Measurements from ENCODE around the gene TNFRSF8. TPM values are rescaled to one million over a fixed set of nuclear protein-coding genes. Genes with fewer than 3 reads are reported as not detected.

The TNFRSF8 gene
- total and polyA plus RNA-seq, 12 donors, result 0.17 to 0.61 (median 0.42) TPM; not detected in 1

GRCh38 chr1:12172042-12172851 lies 109.1 kb downstream of the TNFRSF8 start:
- Histone ChIP-seq H3K4me3 (no peak overlapping the region), H3K4me1 (replicated peaks in 1 of 2) (peaks cover 3 to 64% of the 10 kb centered on the region in 2 donors), H3K9me3 (replicated peaks in 1 of 3) (no peaks in the 10 kb centered on the region), H3K36me3 (replicated peaks in 1 of 2) (no peaks in the 10 kb centered on the region), H3K27me3 (no peaks in the 10 kb centered on the region), H3K27ac (peak overlapping the region in 3 of 5 donors; percentile 35 to 88 (median 69))
- DNase-seq, result no peak
- TF ChIP-seq, protein P1, sequence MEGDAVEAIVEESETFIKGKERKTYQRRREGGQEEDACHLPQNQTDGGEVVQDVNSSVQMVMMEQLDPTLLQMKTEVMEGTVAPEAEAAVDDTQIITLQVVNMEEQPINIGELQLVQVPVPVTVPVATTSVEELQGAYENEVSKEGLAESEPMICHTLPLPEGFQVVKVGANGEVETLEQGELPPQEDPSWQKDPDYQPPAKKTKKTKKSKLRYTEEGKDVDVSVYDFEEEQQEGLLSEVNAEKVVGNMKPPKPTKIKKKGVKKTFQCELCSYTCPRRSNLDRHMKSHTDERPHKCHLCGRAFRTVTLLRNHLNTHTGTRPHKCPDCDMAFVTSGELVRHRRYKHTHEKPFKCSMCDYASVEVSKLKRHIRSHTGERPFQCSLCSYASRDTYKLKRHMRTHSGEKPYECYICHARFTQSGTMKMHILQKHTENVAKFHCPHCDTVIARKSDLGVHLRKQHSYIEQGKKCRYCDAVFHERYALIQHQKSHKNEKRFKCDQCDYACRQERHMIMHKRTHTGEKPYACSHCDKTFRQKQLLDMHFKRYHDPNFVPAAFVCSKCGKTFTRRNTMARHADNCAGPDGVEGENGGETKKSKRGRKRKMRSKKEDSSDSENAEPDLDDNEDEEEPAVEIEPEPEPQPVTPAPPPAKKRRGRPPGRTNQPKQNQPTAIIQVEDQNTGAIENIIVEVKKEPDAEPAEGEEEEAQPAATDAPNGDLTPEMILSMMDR (IDR thresholded peaks at IDR 0.05), result no peak
- TF ChIP-seq POLR2A (IDR thresholded peaks at IDR 0.05), result no peak
- intact Hi-C loops (cut with DNase I), result no loop called here
- 70 to 85% (median 76%) methylated on average over 8 to 14 of the region's 14 CpGs for WGBS, 4 donors

GRCh38 chr1:12173041-12173509 lies 110.0 kb downstream of the TNFRSF8 start:
- WGBS, 4 donors, result 33 to 74% (median 53%) methylated on average over 2 to 3 of the region's 3 CpGs
- H3K4me3 ChIP-seq, result peak overlapping the region in 1 of 4 donors; percentile 11
- no peaks in the 10 kb centered on the region for H3K36me3 ChIP-seq (replicated peaks in 1 of 2)
- no peak for DNase-seq
- H3K27ac ChIP-seq, result peak overlapping the region; percentile 5 to 88 (median 50)
- H3K9me3 ChIP-seq (replicated peaks in 1 of 3), result no peaks in the 10 kb centered on the region
- intact Hi-C loops (cut with DNase I), result no loop called here
- no peaks in the 10 kb centered on the region for H3K27me3 ChIP-seq
- no peak for TF ChIP-seq POLR2A (IDR thresholded peaks at IDR 0.05)
- TF ChIP-seq, protein P1 (IDR thresholded peaks at IDR 0.05), result no peak
- H3K4me1 ChIP-seq (replicated peaks in 1 of 2), result peaks cover 3 to 67% of the 10 kb centered on the region in 2 donors

GRCh38 chr1:12173631-12174121 lies 110.6 kb downstream of the TNFRSF8 start:
- peak; percentile 44 to 82 (median 56) for DNase-seq
- Histone ChIP-seq H3K27ac (peak overlapping the region; percentile 5 to 88 (median 50)), H3K4me1 (replicated peaks in 1 of 2) (peaks cover 3 to 73% of the 10 kb centered on the region in 2 donors), H3K9me3 (replicated peaks in 1 of 3) (no peaks in the 10 kb centered on the region), H3K4me3 (peak overlapping the region in 1 of 4 donors; percentile 11), H3K36me3 (replicated peaks in 1 of 2) (no peaks in the 10 kb centered on the region), H3K27me3 (no peaks in the 10 kb centered on the region)
- 46 to 68% (median 59%) methylated on average over 9 to 11 of the region's 11 CpGs for WGBS, 4 donors
- intact Hi-C loops (cut with DNase I), result no loop called here
- no peak for TF ChIP-seq POLR2A (IDR thresholded peaks at IDR 0.05)
- TF ChIP-seq, protein P1 (IDR thresholded peaks at IDR 0.05), result no peak

GRCh38 chr1:12174924-12175810 lies 112.1 kb downstream of the TNFRSF8 start:
- intact Hi-C loops (cut with DNase I), result no loop called here
- Histone ChIP-seq H3K27me3 (no peaks in the 10 kb centered on the region), H3K4me3 (no peak overlapping the region), H3K36me3 (replicated peaks in 1 of 2) (no peaks in the 10 kb centered on the region), H3K4me1 (replicated peaks in 1 of 2) (peaks cover 3 to 78% of the 10 kb centered on the region in 2 donors), H3K9me3 (replicated peaks in 1 of 3) (no peaks in the 10 kb centered on the region), H3K27ac (peak overlapping the region in 4 of 5 donors; percentile 39 to 82 (median 64))
- WGBS, 4 donors, result 46 to 53% (median 50%) methylated on average over 8 to 17 of the region's 17 CpGs
- TF ChIP-seq POLR2A (IDR thresholded peaks at IDR 0.05), result no peak
- TF ChIP-seq, protein P1 (IDR thresholded peaks at IDR 0.05), result no peak
- peak in 6 of 7 donors; percentile 48 to 78 (median 64) for DNase-seq

All from adrenal gland (tissue), 12 donors.